Activated CD8-positive, alpha-beta memory T cell treated with anti-CD3 and anti-CD28 coated beads for 36 hours (primary cell): ENCODE results near the gene ADGRA3. TPM values are rescaled to one million over a fixed set of nuclear protein-coding genes. Genes with fewer than 3 reads are reported as not detected.

Experiments used
- CTCF ChIA-PET: fragments of 350-600 bp; sonication (Branson Sonifier 250); formaldehyde crosslinking; loops from one replicate; lab custom pipeline; 2021; ENCODE audit warnings: antibody characterized with exemption; lab: Charles Lee
- POLR2A ChIA-PET: fragments of 350-600 bp; sonication (Branson Sonifier 250); formaldehyde crosslinking; loops from one replicate; lab custom pipeline; 2021; ENCODE audit warnings: antibody characterized with exemption; lab: Charles Lee
- total RNA-seq, 2 experiments: library from RNA; stranded (reverse); gene quantifications; one replicate each; pipeline ENCODE4 v1.2.3, GENCODE V29; 2021

Gene ADGRA3
- 1 to 10 TPM; 2.8 to 3.4 TPM for total RNA-seq

- CTCF ChIA-PET, result no interaction called here
- POLR2A ChIA-PET, result no interaction called here
Measured at GRCh38 chr4:22515888-22516541, at the start of gene ADGRA3. ADGRA3 (minus strand) TSS chr4:22516066; CDS start chr4:22515784, 282 bp downstream.

GRCh38 chr4:22556495-22556894 is 40.6 kb upstream of the ADGRA3 start:
- ChIA-PET POLR2A (no interaction called here), CTCF (no interaction called here)

GRCh38 chr4:22554670-22555069 is 38.8 kb upstream of the ADGRA3 start:
- ChIA-PET POLR2A (no interaction called here), CTCF (no interaction called here)

- ChIA-PET CTCF (no interaction called here), POLR2A (no interaction called here)
Measured at GRCh38 chr4:22553560-22553959, 37.7 kb upstream of the ADGRA3 start.

GRCh38 chr4:22552812-22553211 is 36.9 kb upstream of the ADGRA3 start:
- ChIA-PET CTCF (no interaction called here), POLR2A (no interaction called here)

GRCh38 chr4:22551550-22551949 is 35.7 kb upstream of the ADGRA3 start:
- ChIA-PET CTCF (no interaction called here), POLR2A (no interaction called here)

GRCh38 chr4:22546299-22546698 is 30.4 kb upstream of the ADGRA3 start:
- POLR2A ChIA-PET, result no interaction called here

GRCh38 chr4:22539251-22539650 is 23.4 kb upstream of the ADGRA3 start:
- ChIA-PET CTCF (no interaction called here), POLR2A (no interaction called here)

More at GRCh38 chr4:22546299-22546698, 30.4 kb upstream of the ADGRA3 start:
- CTCF ChIA-PET, result no interaction called here

GRCh38 chr4:22537864-22538263 is 22.0 kb upstream of the ADGRA3 start:
- POLR2A ChIA-PET, result no interaction called here
- CTCF ChIA-PET, result no interaction called here

- ChIA-PET POLR2A (no interaction called here), CTCF (no interaction called here)
Measured at GRCh38 chr4:22534374-22534773, 18.5 kb upstream of the ADGRA3 start.

- POLR2A ChIA-PET, result no interaction called here
- CTCF ChIA-PET, result no interaction called here
Measured at GRCh38 chr4:22532896-22533295, 17.0 kb upstream of the ADGRA3 start.

GRCh38 chr4:22532117-22532516 is 16.3 kb upstream of the ADGRA3 start:
- POLR2A ChIA-PET, result no interaction called here
- CTCF ChIA-PET, result no interaction called here

- ChIA-PET POLR2A (no interaction called here), CTCF (interaction anchor here (0.6 kb wide), 1 partner anchor 721 kb away, joined by 3 read pairs; no protein-coding TSS in a partner anchor)
Measured at GRCh38 chr4:22531311-22532019, 15.6 kb upstream of the ADGRA3 start.

- ChIA-PET CTCF (no interaction called here), POLR2A (no interaction called here)
Measured at GRCh38 chr4:22524895-22525294, 9.0 kb upstream of the ADGRA3 start.

- ChIA-PET CTCF (no interaction called here), POLR2A (no interaction called here)
Measured at GRCh38 chr4:22522706-22523501, 7.0 kb upstream of the ADGRA3 start.

GRCh38 chr4:22522206-22522605 is 6.3 kb upstream of the ADGRA3 start:
- CTCF ChIA-PET, result no interaction called here
- POLR2A ChIA-PET, result no interaction called here

GRCh38 chr4:22521240-22521639 is 5.4 kb upstream of the ADGRA3 start:
- CTCF ChIA-PET, result no interaction called here

GRCh38 chr4:22515145-22515887 is 550 bp downstream of the ADGRA3 start:
- POLR2A ChIA-PET, result no interaction called here
- CTCF ChIA-PET, result no interaction called here

More at GRCh38 chr4:22521240-22521639, 5.4 kb upstream of the ADGRA3 start:
- POLR2A ChIA-PET, result no interaction called here

GRCh38 chr4:22514481-22514880 is 1.4 kb downstream of the ADGRA3 start:
- CTCF ChIA-PET, result no interaction called here
- POLR2A ChIA-PET, result no interaction called here

- CTCF ChIA-PET, result no interaction called here
- POLR2A ChIA-PET, result no interaction called here
Measured at GRCh38 chr4:22514001-22514400, 1.9 kb downstream of the ADGRA3 start.
